OCI-LY3 (cell line): ENCODE data around the gene SIRPB1.

Experiments used
- CTCF ChIP-seq: fragments of 200-600, 300-600 bp; sonication (generic); IDR thresholded peaks from 2 replicates; pipeline ENCODE4 v1.5.1; 2014; ENCODE audit warnings: antibody characterized with exemption, low read length, low read depth
- EZH2phosphoT487 ChIP-seq: fragments of 200-600 bp; shearing (Covaris generic); IDR thresholded peaks from 2 replicates; pipeline ENCODE4 v1.6.1; 2018; ENCODE audit warnings: antibody characterized with exemption, mixed run types, low read depth

GRCh38 chr20:1652960-1653359 is 33.2 kb upstream of the SIRPB1 start:
- TF ChIP-seq CTCF (no peak), EZH2phosphoT487 (no peak)
